SJCRH30 (cell line): Measurements from ENCODE around the gene EIF3A. TPM values are rescaled to one million over a fixed set of nuclear protein-coding genes. Genes with fewer than 3 reads are reported as not detected.

Experiments used
- DNase-seq, 2 experiments: peaks; one replicate each; pipeline ENCODE4 v3.0.0-alpha.2; 2015 to 2020
- H3K27ac ChIP-seq: fragments of 250-450 bp; sonication (Bioruptor Pico); 2 replicates; pipeline ENCODE4 v1.5.1; 2020; ENCODE audit warnings: mild to moderate bottlenecking, moderate library complexity
- H3K27me3 ChIP-seq: fragments of 250-450 bp; sonication (Bioruptor Pico); 2 replicates; pipeline ENCODE4 v1.5.1; 2020; ENCODE audit warnings: mild to moderate bottlenecking, moderate library complexity
- H3K36me3 ChIP-seq: fragments of 250-450 bp; sonication (Bioruptor Pico); 2 replicates; pipeline ENCODE4 v1.5.1; 2020; ENCODE audit warnings: mild to moderate bottlenecking, moderate library complexity
- H3K4me1 ChIP-seq: fragments of 250-450 bp; sonication (Bioruptor Pico); 2 replicates; pipeline ENCODE4 v1.5.1; 2020; ENCODE audit warnings: mild to moderate bottlenecking, moderate library complexity
- H3K4me3 ChIP-seq: fragments of 250-450 bp; sonication (Bioruptor Pico); 2 replicates; pipeline ENCODE4 v1.5.1; 2020; ENCODE audit warnings: mild to moderate bottlenecking, moderate library complexity
- H3K9me3 ChIP-seq: fragments of 250-450 bp; sonication (Bioruptor Pico); replicated peaks from 2 replicates; pipeline ENCODE4 v1.5.1; 2020; ENCODE audit warnings: mild to moderate bottlenecking, moderate library complexity
- total RNA-seq: library from RNA; depleted of rRNA; stranded (reverse); fragments of >200 nt; shearing (Covaris generic); gene quantifications from 2 replicates; pipeline ENCODE4 v1.2.3, GENCODE V29; 2014

Gene EIF3A
- total RNA-seq, 1 experiment from 2014 or later = 192 TPM

DNA sequence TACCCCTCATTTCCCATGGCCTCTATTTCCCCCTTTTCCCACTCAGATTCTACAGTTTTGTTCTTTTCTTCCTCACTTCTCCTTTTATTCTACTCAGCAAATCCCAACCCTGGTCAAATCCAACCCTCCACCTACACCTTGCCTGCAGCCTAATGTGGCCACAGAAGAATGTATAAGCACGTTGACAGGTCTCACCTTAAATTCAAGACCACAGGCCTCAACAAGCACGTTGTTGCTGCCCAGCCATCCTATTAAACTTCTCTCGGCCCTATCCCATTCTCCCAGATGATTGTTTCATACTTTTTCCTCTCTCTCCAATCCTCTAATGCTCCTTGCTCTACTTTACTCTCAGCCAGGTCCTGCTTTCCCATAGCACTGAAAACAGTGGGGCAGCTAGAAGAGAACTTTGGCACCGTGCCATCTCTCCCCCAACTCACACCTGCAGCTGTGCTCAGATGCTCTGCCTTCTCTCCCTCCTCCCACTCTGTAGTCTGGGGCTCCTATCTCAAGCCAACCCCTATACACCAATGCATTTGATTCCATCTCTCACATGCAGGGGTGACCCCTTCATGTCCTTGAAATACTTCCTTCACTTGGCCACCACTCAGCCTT, 6.8 kb upstream of the EIF3A start:
- H3K9me3 ChIP-seq = no peaks in the 10 kb centered on the region
- H3K27ac ChIP-seq = no peak overlapping the region
- H3K4me1 ChIP-seq = peaks cover 7% of the 10 kb centered on the region
- H3K36me3 ChIP-seq = no peaks in the 10 kb centered on the region
- DNase-seq = no peak
- no peak overlapping the region for H3K4me3 ChIP-seq
- H3K27me3 ChIP-seq = no peaks in the 10 kb centered on the region

DNA sequence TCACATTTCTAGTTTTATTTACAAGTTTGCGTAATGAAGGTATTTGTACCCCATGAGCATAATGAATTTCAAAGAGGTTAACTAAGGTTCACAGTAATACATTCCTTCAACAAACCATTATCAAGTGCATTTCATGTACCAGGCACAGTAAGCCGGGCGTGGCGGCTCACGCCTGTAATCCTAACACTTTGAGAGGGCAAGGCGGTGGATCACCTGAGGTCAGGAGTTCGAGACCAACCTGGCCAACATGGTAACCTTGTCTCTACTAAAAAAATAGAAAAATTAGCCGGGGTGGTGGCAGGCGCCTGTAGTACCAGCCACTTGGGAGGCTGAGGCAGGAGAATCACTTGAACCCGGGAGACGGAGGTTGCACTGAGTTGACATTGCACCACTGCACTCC, 4.3 kb upstream of the EIF3A start:
- H3K4me1 ChIP-seq = no peaks in the 10 kb centered on the region
- no peak overlapping the region for H3K4me3 ChIP-seq
- H3K27ac ChIP-seq = no peak overlapping the region
- no peaks in the 10 kb centered on the region for H3K27me3 ChIP-seq
- DNase-seq = no peak
- H3K9me3 ChIP-seq = no peaks in the 10 kb centered on the region
- H3K36me3 ChIP-seq = no peaks in the 10 kb centered on the region; the same call in 1 of the 2 replicates

DNA sequence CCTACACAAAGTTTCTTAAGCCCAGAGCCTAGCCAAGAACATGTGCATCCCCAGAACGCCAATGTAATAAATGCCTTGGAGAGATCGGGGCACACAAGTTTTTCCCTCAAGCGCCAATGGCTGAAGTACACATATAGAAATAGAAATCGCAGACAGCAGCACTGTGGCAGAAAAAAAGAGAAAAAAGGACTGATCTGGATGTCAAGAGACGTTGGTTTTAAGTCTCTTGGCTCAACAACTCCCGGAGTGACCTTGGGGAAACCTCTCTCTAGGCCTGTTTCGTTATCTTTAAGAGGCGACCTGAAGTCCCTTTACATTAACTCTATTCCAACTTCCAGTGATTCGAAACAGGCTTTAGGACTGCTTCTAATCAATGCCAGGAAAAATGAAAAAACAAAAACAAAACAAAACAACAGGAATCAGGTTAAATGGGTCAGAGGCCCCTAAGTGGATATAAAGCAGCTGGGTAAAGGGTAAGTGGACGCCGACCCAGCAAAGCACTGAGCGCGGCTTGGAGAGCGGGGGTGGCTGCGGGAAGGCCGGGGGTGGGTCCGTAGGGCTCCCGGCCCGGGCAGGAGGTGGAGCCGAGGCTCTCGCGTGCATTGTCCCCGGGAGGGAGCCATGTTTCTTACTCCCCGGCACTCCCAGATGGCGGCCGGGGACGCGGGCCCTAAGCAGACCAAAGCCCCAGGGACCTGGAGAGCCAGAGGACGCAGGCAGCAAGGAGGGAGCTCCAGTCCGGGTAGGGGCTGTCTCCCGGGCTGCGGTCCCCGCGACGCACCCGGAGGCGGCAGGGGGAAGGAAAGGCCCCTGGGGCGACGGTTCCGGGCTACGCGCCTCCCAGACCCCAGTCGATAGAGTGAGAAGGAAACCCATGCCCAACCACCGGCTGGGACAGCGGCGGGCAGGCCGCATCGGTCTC, 757 bp downstream of the EIF3A start:
- Histone ChIP-seq H3K36me3 (peaks cover 30% of the 10 kb centered on the region), H3K4me3 (peak overlapping the region; percentile 94), H3K9me3 (no peaks in the 10 kb centered on the region), H3K27ac (peak overlapping the region; percentile 94), H3K27me3 (no peaks in the 10 kb centered on the region), H3K4me1 (0 out of 2 replicates have a peak, but pooled peaks cover 2% of the 10 kb centered on the region)
- DNase-seq = peak; percentile 73

DNA sequence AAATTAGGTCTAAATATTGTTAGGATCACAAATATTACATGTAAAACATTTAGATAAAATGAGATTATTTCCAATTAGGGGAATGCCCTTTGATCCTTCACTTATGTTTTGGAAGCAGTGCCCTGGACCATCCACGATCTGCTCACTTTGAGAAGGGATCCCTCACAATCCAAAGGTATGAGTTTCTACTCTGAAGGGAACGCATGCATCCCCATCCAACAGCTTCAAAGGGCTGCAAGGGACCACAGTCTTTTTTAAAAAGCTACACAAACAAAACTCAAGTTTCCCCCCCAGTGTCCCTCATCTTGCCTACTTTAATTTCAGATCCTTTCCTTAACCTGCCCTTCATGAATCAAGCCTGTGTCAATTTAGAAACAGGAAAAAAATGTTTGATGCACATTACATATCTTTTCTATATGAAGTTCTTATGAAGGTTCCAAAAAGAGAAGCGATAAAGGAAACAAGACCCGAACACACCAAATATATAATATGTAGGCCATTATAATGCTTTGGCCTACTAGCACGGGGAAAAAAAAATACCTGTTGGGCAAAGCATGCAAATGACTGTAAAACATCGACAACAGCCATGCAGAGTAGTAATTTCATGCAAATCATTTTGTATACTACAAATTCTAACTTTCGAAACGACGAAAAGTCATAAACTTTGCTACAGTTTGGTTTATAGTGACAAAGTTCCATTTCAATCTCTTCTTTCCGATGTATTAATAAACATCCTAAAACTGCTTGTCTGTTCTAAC, 2.0 kb downstream of the EIF3A start:
- Histone ChIP-seq H3K27me3 (no peaks in the 10 kb centered on the region), H3K4me3 (peak overlapping the region; percentile 94), H3K4me1 (0 out of 2 replicates have a peak, but pooled peaks cover 2% of the 10 kb centered on the region), H3K9me3 (no peaks in the 10 kb centered on the region), H3K36me3 (peaks cover 40% of the 10 kb centered on the region), H3K27ac (no peak overlapping the region)
- no peak for DNase-seq

DNA sequence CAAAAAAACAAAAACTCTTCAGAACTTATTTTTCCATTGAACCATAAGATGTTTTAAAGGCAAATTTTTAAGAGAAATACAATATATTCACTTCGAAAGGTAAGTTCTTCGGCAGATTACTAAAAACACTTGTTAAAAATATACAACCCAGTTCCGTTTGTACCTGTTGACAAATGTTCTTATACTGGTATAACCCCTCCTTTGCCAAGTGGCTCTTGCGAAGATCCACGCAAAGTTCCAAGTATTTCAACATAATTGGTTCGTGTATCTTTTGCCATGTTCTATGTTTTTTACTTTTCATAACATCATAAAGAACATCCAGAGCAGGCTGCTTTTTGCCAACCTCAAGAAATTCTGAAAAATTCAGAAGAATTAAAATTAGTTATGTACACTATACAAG, 7.0 kb downstream of the EIF3A start:
- H3K27me3 ChIP-seq = no peaks in the 10 kb centered on the region
- peaks cover 83% of the 10 kb centered on the region for H3K36me3 ChIP-seq
- no peak for DNase-seq
- 0 out of 2 replicates have a peak, but pooled peaks cover 2% of the 10 kb centered on the region for H3K4me1 ChIP-seq
- H3K4me3 ChIP-seq = no peak overlapping the region
- no peak overlapping the region for H3K27ac ChIP-seq
- H3K9me3 ChIP-seq = no peaks in the 10 kb centered on the region

DNA sequence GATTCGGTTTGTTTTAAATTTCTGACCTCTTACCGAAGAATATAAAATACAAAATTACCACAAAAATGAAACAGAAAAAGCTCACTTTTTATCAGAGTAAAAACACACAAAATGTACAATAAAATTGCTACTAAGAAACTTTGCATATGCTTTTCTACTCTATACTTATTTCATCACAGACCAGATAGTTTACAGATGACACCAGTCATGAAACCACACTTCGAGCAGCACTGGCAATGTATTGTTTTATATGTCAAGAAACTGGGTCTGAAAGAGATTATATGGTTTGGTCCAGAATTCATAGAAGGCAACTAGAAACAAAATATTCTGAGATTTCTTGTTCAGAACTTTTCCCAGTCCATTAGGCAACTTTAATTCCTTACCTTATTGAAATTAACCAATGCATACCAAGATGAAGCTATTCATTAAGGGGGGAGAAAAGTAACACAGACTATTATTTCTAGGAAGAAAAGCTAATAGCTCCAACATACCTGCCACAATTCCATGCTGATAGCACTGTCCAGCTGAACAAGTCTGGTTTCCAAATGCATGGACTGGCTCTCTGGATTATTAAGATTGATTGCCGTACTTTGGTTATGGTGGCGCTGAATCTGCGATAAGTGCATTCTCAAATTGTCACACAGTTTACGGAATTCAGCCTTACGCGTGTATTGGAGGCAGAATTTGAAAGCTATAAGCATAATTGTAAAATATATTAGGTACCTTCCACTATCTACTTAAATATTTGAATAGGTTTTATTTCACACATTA, 10.0 kb downstream of the EIF3A start:
- Histone ChIP-seq H3K27me3 (no peaks in the 10 kb centered on the region), H3K4me1 (no peaks in the 10 kb centered on the region), H3K4me3 (no peak overlapping the region), H3K9me3 (no peaks in the 10 kb centered on the region), H3K27ac (no peak overlapping the region), H3K36me3 (peaks cover 91% of the 10 kb centered on the region)
- DNase-seq = no peak

DNA sequence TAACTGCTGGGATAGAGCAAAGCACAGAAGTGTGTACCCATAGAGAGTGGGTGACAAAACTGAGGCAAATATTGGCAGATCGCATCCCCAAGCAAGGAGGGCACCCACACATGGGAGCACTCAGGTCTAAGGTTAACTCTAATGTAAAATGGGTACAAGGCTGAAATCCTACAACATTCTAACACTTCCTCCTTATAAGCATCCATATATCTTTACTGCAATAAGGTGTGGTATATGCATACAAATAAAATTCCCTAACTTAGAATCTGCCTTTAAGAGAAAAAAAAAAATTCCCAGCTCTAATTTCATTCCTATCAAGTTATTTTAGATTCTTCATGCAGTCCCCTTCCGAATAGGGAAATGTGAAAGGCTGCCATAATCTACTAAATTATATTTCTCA, 18.7 kb downstream of the EIF3A start:
- peaks cover 96% of the 10 kb centered on the region for H3K36me3 ChIP-seq

DNA sequence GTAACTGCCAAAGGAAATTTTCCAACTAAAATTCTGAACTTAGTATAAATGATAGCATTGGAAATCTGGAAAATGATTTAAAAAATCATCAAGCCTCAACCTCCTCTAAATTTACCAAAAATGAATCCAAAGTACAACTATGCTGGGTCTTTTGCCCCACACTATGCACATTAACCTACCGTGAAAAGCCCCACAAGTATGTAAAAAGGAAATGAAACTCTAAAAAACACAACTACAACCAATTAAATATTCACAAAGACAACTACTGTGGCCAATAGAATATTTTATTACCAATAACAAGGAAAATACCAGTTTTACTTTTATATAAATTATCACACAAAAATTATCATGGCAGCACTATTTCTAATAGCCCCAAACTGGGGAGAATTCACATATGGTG, 19.3 kb downstream of the EIF3A start:
- DNase-seq = no peak
- Histone ChIP-seq H3K27me3 (no peaks in the 10 kb centered on the region), H3K36me3 (peaks cover 96% of the 10 kb centered on the region), H3K9me3 (no peaks in the 10 kb centered on the region), H3K27ac (no peak overlapping the region), H3K4me3 (no peak overlapping the region), H3K4me1 (0 out of 2 replicates have a peak, but pooled peaks cover 2% of the 10 kb centered on the region)

More for the DNA sequence above, 18.7 kb downstream of the EIF3A start:
- Histone ChIP-seq H3K27me3 (no peaks in the 10 kb centered on the region), H3K9me3 (no peaks in the 10 kb centered on the region), H3K4me3 (no peak overlapping the region), H3K27ac (no peak overlapping the region), H3K4me1 (0 out of 2 replicates have a peak, but pooled peaks cover 2% of the 10 kb centered on the region)
- no peak for DNase-seq

DNA sequence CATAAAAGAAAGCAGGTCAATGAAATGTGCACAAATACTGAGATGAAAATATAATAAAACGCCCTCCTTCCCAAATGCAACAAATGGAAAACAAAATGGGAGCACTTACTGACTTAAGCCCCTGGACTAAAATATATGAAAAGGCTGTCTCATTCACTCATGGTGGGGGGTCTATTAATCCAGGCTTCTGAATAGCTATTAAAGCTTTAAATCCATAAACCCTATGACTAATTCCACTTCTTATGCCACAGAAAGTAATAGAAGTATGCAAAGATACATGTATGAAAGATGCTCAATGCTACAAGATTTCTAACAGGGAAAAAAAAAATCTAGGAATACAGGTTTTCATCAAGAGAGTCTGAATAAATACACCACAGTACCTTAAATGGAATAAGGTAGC, 20.5 kb downstream of the EIF3A start:
- H3K9me3 ChIP-seq = no peaks in the 10 kb centered on the region
- no peaks in the 10 kb centered on the region for H3K27me3 ChIP-seq
- H3K27ac ChIP-seq = no peak overlapping the region
- peaks cover 97% of the 10 kb centered on the region for H3K36me3 ChIP-seq
- DNase-seq = no peak
- 0 out of 2 replicates have a peak, but pooled peaks cover 2% of the 10 kb centered on the region for H3K4me1 ChIP-seq
- H3K4me3 ChIP-seq = no peak overlapping the region

DNA sequence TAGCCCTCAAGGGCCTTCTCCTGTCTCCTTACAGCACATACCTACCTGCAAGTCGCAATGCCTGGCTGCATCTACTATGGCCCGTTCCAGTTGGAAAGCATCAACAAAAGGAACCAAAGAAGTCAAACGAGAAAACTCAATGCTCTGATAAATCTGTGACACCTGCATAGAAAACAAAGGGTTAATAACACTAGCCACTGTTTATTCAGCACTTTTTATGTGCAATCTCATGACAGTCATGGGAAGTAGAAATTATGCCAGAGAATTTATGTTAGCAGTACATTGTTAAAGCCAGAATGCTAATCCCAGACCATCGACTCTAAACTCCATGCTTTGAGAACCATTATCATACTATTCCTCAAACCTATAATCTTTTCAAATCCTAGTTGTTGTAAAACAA, 21.1 kb downstream of the EIF3A start:
- Histone ChIP-seq H3K9me3 (no peaks in the 10 kb centered on the region), H3K4me1 (0 out of 2 replicates have a peak, but pooled peaks cover 2% of the 10 kb centered on the region), H3K4me3 (no peak overlapping the region), H3K36me3 (peaks cover 97% of the 10 kb centered on the region), H3K27ac (no peak overlapping the region), H3K27me3 (no peaks in the 10 kb centered on the region)
- DNase-seq = no peak

DNA sequence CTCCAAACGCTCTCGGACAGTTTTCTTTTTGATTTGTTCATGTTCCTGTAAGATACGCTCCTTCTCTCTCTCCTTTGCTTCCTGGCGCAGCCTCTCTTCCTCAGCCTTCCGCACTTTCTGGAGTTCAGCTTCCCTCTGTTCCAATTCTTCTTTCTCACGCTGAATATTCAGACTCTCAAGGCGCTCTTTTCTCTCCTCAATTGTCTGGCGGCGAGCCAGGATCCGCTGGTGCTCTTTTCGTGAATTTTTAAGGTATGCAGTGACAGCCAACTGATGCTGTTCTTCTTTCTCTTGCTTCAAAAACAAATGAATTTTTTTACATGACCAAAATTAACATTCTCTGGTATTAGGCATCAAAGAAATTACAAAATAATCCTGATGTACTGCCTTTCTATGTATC, 22.6 kb downstream of the EIF3A start:
- DNase-seq = no peak
- Histone ChIP-seq H3K9me3 (no peaks in the 10 kb centered on the region), H3K4me3 (no peak overlapping the region), H3K27me3 (no peaks in the 10 kb centered on the region), H3K4me1 (0 out of 2 replicates have a peak, but pooled peaks cover 2% of the 10 kb centered on the region), H3K36me3 (peaks cover 98% of the 10 kb centered on the region), H3K27ac (no peak overlapping the region)

DNA sequence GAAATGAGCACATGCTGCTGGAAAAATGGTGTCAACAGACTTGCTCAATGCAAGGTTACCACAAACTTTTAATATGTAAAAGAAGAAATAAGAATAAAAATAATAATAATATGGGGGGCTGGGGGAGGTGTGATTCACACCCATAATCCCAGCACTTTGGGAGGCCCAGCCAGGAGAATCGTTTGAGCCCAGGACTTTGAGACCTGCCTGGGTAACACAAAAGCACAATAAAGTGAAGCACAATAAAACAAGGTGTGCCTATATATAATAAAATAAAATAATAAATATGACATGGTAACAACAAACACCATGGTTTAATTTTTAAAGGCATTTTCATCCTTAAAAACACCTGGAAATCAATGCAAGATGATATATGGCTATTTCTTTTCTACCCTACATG, 25.1 kb downstream of the EIF3A start:
- H3K4me1 ChIP-seq = no peaks in the 10 kb centered on the region
- DNase-seq = no peak
- H3K36me3 ChIP-seq = peaks cover 100% of the 10 kb centered on the region

DNA sequence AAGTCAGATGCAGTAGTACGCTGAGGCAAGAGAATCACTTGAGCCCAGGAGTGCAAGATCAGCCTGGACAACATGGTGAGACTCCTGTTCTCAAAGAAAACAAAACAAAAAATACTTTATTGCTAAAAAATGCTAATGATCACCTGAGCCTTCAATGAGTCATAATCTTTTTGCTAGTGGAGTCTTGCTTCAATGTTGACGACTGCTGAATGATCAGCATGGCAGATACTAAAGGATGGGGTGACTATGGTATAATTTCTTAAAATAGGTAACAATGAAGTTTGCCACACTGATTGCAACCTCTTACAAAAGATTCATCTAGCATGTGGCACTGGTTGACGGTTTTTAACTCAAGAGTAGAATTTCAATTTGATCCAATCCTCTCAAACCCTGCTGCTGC, 28.8 kb downstream of the EIF3A start:
- no peaks in the 10 kb centered on the region for H3K4me1 ChIP-seq
- no peaks in the 10 kb centered on the region for H3K9me3 ChIP-seq
- H3K36me3 ChIP-seq = peaks cover 100% of the 10 kb centered on the region
- H3K27me3 ChIP-seq = no peaks in the 10 kb centered on the region
- H3K27ac ChIP-seq = no peak overlapping the region
- DNase-seq = no peak
- H3K4me3 ChIP-seq = no peak overlapping the region

More for the DNA sequence above, 25.1 kb downstream of the EIF3A start:
- Histone ChIP-seq H3K27me3 (no peaks in the 10 kb centered on the region), H3K9me3 (no peaks in the 10 kb centered on the region), H3K27ac (no peak overlapping the region), H3K4me3 (no peak overlapping the region)

DNA sequence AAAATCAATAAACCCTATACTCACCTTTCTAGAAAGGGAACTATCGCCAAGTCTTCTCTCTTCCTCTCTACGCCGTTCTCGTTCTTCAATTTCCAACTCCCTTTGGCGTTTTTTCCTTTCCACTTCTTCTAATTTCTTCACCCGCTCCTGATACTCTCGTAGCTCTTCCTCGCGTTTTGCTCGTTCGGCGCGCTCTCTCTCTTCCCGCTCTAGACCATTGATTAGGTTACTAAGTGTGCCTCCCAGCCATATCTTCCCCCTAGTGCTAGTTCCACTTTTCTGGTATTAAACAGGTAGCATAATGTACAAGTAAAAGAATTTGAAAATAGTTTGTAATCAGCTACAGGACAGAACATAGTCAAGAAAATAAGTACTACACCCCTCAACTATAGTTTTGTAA, 30.8 kb downstream of the EIF3A start:
- no peak for DNase-seq
- Histone ChIP-seq H3K27ac (no peak overlapping the region), H3K27me3 (no peaks in the 10 kb centered on the region), H3K4me3 (no peak overlapping the region), H3K9me3 (no peaks in the 10 kb centered on the region), H3K36me3 (peaks cover 98% of the 10 kb centered on the region), H3K4me1 (no peaks in the 10 kb centered on the region)
